ENCODE measurements around the gene ZNF438.

GRCh38 chr10:30846710-30847109, 185.0 kb downstream of the ZNF438 start:
- TF ChIP-seq EP300 (IDR thresholded peaks at IDR 0.05; ENCODE audit: low read depth in 2 of 2, low read length in 2 of 2) (no peak), EP300 (CRISPR knock-in tag; IDR thresholded peaks at IDR 0.05; ENCODE audit: borderline replicate concordance) (no peak), ZNF891 (CRISPR knock-in tag; IDR thresholded peaks at IDR 0.05) (no peak), GATAD1 (CRISPR knock-in tag; IDR thresholded peaks at IDR 0.05) (no peak), ZHX1 (CRISPR knock-in tag; IDR thresholded peaks at IDR 0.05; ENCODE audit: low read depth) (no peak), ZNF530 (CRISPR knock-in tag; IDR thresholded peaks at IDR 0.05; ENCODE audit: low read depth) (no peak), NRL (CRISPR knock-in tag; IDR thresholded peaks at IDR 0.05; ENCODE audit: borderline replicate concordance) (no peak)
- TF ChIP-seq, protein P1, sequence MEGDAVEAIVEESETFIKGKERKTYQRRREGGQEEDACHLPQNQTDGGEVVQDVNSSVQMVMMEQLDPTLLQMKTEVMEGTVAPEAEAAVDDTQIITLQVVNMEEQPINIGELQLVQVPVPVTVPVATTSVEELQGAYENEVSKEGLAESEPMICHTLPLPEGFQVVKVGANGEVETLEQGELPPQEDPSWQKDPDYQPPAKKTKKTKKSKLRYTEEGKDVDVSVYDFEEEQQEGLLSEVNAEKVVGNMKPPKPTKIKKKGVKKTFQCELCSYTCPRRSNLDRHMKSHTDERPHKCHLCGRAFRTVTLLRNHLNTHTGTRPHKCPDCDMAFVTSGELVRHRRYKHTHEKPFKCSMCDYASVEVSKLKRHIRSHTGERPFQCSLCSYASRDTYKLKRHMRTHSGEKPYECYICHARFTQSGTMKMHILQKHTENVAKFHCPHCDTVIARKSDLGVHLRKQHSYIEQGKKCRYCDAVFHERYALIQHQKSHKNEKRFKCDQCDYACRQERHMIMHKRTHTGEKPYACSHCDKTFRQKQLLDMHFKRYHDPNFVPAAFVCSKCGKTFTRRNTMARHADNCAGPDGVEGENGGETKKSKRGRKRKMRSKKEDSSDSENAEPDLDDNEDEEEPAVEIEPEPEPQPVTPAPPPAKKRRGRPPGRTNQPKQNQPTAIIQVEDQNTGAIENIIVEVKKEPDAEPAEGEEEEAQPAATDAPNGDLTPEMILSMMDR (CRISPR knock-in tag; IDR thresholded peaks at IDR 0.05), result no peak

Data from HepG2 (cell line).